Liver (tissue), 9 donors: Measurements from ENCODE around the gene SYTL3. TPM values are rescaled to one million over a fixed set of nuclear protein-coding genes. Genes with fewer than 3 reads are reported as not detected.

Experiments used
- DNase-seq: peaks from one replicate; pipeline ENCODE4 v3.0.0-alpha.2; 2017; ENCODE audit warnings: low spot score
- H3K27ac ChIP-seq, 2 donors: one replicate each; pipeline ENCODE4 v1.7.0; 2013; ENCODE audit warnings: inconsistent platforms in 2 of 2, low read length in 2 of 2, control low read depth in 1 of 2, low read depth in 1 of 2, mild to moderate bottlenecking in 1 of 2
- H3K27me3 ChIP-seq, 4 donors: one replicate each; pipeline versions ENCODE4 v1.6.1 to v1.7.0; 2013; ENCODE audit warnings: low read length in 3 of 4, inconsistent platforms in 1 of 4, mild to moderate bottlenecking in 1 of 4, moderate library complexity in 1 of 4; ENCODE audit not compliant: control insufficient read depth in 4 of 4, insufficient read depth in 4 of 4
- H3K36me3 ChIP-seq, 4 donors: one replicate each; pipeline versions ENCODE4 v1.6.1 to v1.7.0; 2013; ENCODE audit warnings: low read length in 3 of 4, mild to moderate bottlenecking in 3 of 4, low read depth in 1 of 4, moderate library complexity in 1 of 4; ENCODE audit not compliant: control insufficient read depth in 4 of 4, insufficient read depth in 3 of 4
- H3K4me1 ChIP-seq, 4 donors: one replicate each; pipeline versions ENCODE4 v1.6.1 to v1.7.0; 2013; ENCODE audit warnings: low read length in 3 of 4, mild to moderate bottlenecking in 3 of 4, moderate library complexity in 1 of 4; ENCODE audit not compliant: control insufficient read depth in 4 of 4, insufficient read depth in 4 of 4
- H3K4me3 ChIP-seq, 3 donors: one replicate each; pipeline versions ENCODE4 v1.6.1 to v1.7.0; 2013; ENCODE audit warnings: low read length in 3 of 3, control low read depth in 1 of 3, low read depth in 1 of 3, mild to moderate bottlenecking in 1 of 3
- H3K9ac ChIP-seq, 2 donors: one replicate each; pipeline ENCODE4 v1.7.0; 2013; ENCODE audit warnings: low read length in 2 of 2, mild to moderate bottlenecking in 2 of 2, moderate library complexity in 2 of 2, control low read depth in 1 of 2, low read depth in 1 of 2
- H3K9me3 ChIP-seq, 4 donors: one replicate each; pipeline versions ENCODE4 v1.6.1 to v1.7.0; 2013; ENCODE audit warnings: low read length in 3 of 4; ENCODE audit not compliant: control insufficient read depth in 4 of 4
- EGR1 ChIP-seq, 2 donors: IDR thresholded peaks; 2 replicates each; pipeline ENCODE4 v1.6.1; 2016 to 2018; ENCODE audit warnings: antibody characterized with exemption in 2 of 2, low read depth in 2 of 2
- FOXA1 ChIP-seq: IDR thresholded peaks from 2 replicates; pipeline ENCODE4 v1.6.1; 2016; ENCODE audit warnings: antibody characterized with exemption
- FOXA2 ChIP-seq: IDR thresholded peaks from 2 replicates; pipeline ENCODE4 v1.6.1; 2016; ENCODE audit warnings: antibody characterized with exemption
- GABPA ChIP-seq, 2 donors: IDR thresholded peaks in 1 of 2; conservative IDR thresholded peaks in 1 of 2; 2 replicates each; pipeline ENCODE4 v1.6.1; 2016; ENCODE audit warnings: antibody characterized with exemption in 2 of 2, mild to moderate bottlenecking in 1 of 2, moderate library complexity in 1 of 2
- HNF4A ChIP-seq, 2 donors: conservative IDR thresholded peaks; 2 replicates each; pipeline ENCODE4 v1.6.1; 2016; ENCODE audit warnings: antibody characterized with exemption in 2 of 2, mild to moderate bottlenecking in 2 of 2
- HNF4G ChIP-seq: IDR thresholded peaks from 2 replicates; pipeline ENCODE4 v1.6.1; 2016; ENCODE audit warnings: antibody characterized with exemption
- JUND ChIP-seq, 2 donors: IDR thresholded peaks; 2 replicates each; pipeline ENCODE4 v1.6.1; 2016; ENCODE audit warnings: antibody characterized with exemption in 2 of 2
- NR2F2 ChIP-seq: IDR thresholded peaks from 2 replicates; pipeline ENCODE4 v1.6.1; 2016; ENCODE audit warnings: antibody characterized with exemption
- RAD21 ChIP-seq, 2 donors: IDR thresholded peaks; 2 replicates each; pipeline ENCODE4 v1.6.1; 2016; ENCODE audit warnings: antibody characterized with exemption in 2 of 2, mild to moderate bottlenecking in 2 of 2
- RXRA ChIP-seq, 2 donors: IDR thresholded peaks; 2 replicates each; pipeline ENCODE4 v1.6.1; 2017 to 2018; ENCODE audit warnings: antibody characterized with exemption in 2 of 2, mild to moderate bottlenecking in 1 of 2
- SP1 ChIP-seq: IDR thresholded peaks from 2 replicates; pipeline ENCODE4 v1.6.1; 2018; ENCODE audit warnings: antibody characterized with exemption, mild to moderate bottlenecking
- TAF1 ChIP-seq: conservative IDR thresholded peaks from 2 replicates; pipeline ENCODE4 v1.6.1; 2016; ENCODE audit warnings: antibody characterized with exemption, mild to moderate bottlenecking
- YY1 ChIP-seq: IDR thresholded peaks from 2 replicates; pipeline ENCODE4 v1.6.1; 2016; ENCODE audit warnings: antibody characterized with exemption, mild to moderate bottlenecking
- WGBS: extraction: QIAGEN DNeasy Blood & Tissue Kit; methylation state at CpG from one replicate; pipeline ENCODE4 v1.1.7; 2013; 5-methylcytosine and 5-hydroxymethylcytosine counted together
- polyA plus RNA-seq, 2 donors: library from polyadenylated mRNA; stranded (reverse) in 1 of 2; unstranded in 1 of 2; fragments of 200-250 nt in 1 of 2; fragments of >200 nt in 1 of 2; fragmentation: Nextera tagmentation in 1 of 2; extraction: Ambion mirVana in 1 of 2; gene quantifications; one replicate each; pipeline versions ENCODE4 v1.2.1 to v1.2.3, GENCODE V29; 2013 to 2015
- total RNA-seq, 2 donors: library from RNA; depleted of rRNA; stranded (reverse); fragments of >200 nt; gene quantifications; one replicate each; pipeline ENCODE4 v1.2.3, GENCODE V29; 2014
- TF ChIP-seq, protein P1 (sequence below): IDR thresholded peaks from 2 replicates; pipeline ENCODE4 v1.6.1; 2016; ENCODE audit warnings: antibody characterized with exemption
- TF ChIP-seq, protein P2 (sequence below): IDR thresholded peaks from 2 replicates; pipeline ENCODE4 v1.6.1; 2016; ENCODE audit warnings: antibody characterized with exemption
- TF ChIP-seq, protein P3 (sequence below): IDR thresholded peaks from 2 replicates; pipeline ENCODE4 v1.6.1; 2016; ENCODE audit warnings: antibody characterized with exemption
- TF ChIP-seq, protein P4 (sequence below): fragments of 150-350 bp; IDR thresholded peaks from 2 replicates; pipeline ENCODE4 v1.5.1; 2017; ENCODE audit warnings: improper control_type of control experiment, low read depth, low read length; ENCODE audit not compliant: missing input control
- TF ChIP-seq, protein P5 (sequence below): IDR thresholded peaks from 2 replicates; pipeline ENCODE4 v1.6.1; 2016; ENCODE audit warnings: antibody characterized with exemption, mild to moderate bottlenecking
- donor health status: healthy.
- donor health status: healthy.
- donor health status: healthy.
- donor health status: healthy.
- donor health status: healthy.

The SYTL3 gene
- total and polyA plus RNA-seq, 4 donors, result 0.28 to 1.7 (median 0.51) TPM

DNA sequence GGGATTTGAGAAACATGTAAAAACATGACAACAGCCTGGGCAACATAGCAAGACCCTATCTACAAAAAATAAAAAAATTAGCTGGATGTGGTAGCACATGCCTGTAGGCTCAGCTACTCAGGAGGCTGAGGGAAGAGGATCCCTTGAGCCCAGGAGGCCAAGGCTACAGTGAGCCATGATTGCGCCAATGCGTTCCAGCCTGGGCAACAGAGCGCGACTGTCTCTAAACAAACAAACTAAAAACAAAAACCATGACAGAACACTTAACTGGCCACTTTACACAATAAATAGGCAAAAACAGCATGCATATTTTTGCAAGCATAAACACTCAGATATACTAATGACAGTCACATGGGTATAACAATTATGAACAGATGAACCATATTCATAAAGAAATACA, 60.0 kb downstream of the SYTL3 start:
- Histone ChIP-seq H3K9me3 (no peaks in the 10 kb centered on the region), H3K36me3 (no peaks in the 10 kb centered on the region), H3K27ac (no peak overlapping the region), H3K27me3 (no peaks in the 10 kb centered on the region), H3K9ac (no peak overlapping the region), H3K4me1 (peaks cover 0 to 1% (median 0%) of the 10 kb centered on the region in 4 donors), H3K4me3 (no peak overlapping the region)
- WGBS, result 98% methylated on average over 4 of the region's 4 CpGs
- no peak for DNase-seq
- TF ChIP-seq, protein P1, sequence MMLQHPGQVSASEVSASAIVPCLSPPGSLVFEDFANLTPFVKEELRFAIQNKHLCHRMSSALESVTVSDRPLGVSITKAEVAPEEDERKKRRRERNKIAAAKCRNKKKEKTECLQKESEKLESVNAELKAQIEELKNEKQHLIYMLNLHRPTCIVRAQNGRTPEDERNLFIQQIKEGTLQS, result no peak
- TF ChIP-seq FOXA1 (no peak), HNF4A (conservative IDR thresholded peaks at IDR 0.05) (no peak), YY1 (no peak), SP1 (no peak), EGR1 (IDR thresholded peaks at IDR 0.05; ENCODE audit: low read depth in 2 of 2) (no peak), JUND (IDR thresholded peaks at IDR 0.05) (no peak)
- TF ChIP-seq, protein P2, sequence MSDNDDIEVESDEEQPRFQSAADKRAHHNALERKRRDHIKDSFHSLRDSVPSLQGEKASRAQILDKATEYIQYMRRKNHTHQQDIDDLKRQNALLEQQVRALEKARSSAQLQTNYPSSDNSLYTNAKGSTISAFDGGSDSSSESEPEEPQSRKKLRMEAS, result no peak
- TF ChIP-seq, protein P3, sequence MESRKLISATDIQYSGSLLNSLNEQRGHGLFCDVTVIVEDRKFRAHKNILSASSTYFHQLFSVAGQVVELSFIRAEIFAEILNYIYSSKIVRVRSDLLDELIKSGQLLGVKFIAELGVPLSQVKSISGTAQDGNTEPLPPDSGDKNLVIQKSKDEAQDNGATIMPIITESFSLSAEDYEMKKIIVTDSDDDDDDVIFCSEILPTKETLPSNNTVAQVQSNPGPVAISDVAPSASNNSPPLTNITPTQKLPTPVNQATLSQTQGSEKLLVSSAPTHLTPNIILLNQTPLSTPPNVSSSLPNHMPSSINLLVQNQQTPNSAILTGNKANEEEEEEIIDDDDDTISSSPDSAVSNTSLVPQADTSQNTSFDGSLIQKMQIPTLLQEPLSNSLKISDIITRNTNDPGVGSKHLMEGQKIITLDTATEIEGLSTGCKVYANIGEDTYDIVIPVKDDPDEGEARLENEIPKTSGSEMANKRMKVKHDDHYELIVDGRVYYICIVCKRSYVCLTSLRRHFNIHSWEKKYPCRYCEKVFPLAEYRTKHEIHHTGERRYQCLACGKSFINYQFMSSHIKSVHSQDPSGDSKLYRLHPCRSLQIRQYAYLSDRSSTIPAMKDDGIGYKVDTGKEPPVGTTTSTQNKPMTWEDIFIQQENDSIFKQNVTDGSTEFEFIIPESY, result no peak

DNA sequence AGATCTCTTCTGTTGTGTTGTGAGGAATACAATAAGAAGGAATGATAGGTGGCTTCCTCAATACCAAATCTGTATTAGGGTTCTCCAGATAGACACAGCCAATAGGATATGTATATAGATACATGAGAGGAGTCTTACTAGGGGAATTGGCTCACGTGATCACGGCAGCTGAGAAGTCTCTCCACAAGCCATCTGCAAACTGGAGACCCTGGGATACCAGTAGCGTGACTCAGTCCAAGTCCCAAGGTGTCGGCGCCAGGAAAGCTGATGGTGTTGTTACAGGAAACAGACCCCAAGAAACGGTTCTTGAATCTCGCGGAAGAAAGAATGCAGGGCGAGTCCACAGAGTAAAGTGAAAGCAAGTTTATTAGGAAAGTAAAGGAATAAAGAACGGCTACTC, 61.4 kb downstream of the SYTL3 start:
- H3K9me3 ChIP-seq, result no peaks in the 10 kb centered on the region
- no peak overlapping the region for H3K27ac ChIP-seq
- no peak overlapping the region for H3K9ac ChIP-seq
- no peak overlapping the region for H3K4me3 ChIP-seq
- no peaks in the 10 kb centered on the region for H3K27me3 ChIP-seq
- no peaks in the 10 kb centered on the region for H3K36me3 ChIP-seq
- 93% methylated on average over 10 of the region's 10 CpGs for WGBS
- TF ChIP-seq SP1 (no peak), HNF4G (no peak), JUND (IDR thresholded peaks at IDR 0.05) (no peak), FOXA2 (no peak), NR2F2 (no peak), YY1 (no peak), EGR1 (IDR thresholded peaks at IDR 0.05; ENCODE audit: low read depth in 2 of 2) (no peak), RAD21 (IDR thresholded peaks at IDR 0.05) (no peak), FOXA1 (no peak), HNF4A (conservative IDR thresholded peaks at IDR 0.05) (no peak), TAF1 (no peak), RXRA (IDR thresholded peaks at IDR 0.05) (no peak), GABPA (IDR thresholded peaks at IDR 0.05 in 1 of 2, conservative IDR thresholded peaks at IDR 0.05 in 1 of 2) (no peak)
- TF ChIP-seq, protein P1, result no peak
- TF ChIP-seq, protein P2, result no peak
- TF ChIP-seq, protein P4, sequence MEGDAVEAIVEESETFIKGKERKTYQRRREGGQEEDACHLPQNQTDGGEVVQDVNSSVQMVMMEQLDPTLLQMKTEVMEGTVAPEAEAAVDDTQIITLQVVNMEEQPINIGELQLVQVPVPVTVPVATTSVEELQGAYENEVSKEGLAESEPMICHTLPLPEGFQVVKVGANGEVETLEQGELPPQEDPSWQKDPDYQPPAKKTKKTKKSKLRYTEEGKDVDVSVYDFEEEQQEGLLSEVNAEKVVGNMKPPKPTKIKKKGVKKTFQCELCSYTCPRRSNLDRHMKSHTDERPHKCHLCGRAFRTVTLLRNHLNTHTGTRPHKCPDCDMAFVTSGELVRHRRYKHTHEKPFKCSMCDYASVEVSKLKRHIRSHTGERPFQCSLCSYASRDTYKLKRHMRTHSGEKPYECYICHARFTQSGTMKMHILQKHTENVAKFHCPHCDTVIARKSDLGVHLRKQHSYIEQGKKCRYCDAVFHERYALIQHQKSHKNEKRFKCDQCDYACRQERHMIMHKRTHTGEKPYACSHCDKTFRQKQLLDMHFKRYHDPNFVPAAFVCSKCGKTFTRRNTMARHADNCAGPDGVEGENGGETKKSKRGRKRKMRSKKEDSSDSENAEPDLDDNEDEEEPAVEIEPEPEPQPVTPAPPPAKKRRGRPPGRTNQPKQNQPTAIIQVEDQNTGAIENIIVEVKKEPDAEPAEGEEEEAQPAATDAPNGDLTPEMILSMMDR, result no peak
- TF ChIP-seq, protein P5, sequence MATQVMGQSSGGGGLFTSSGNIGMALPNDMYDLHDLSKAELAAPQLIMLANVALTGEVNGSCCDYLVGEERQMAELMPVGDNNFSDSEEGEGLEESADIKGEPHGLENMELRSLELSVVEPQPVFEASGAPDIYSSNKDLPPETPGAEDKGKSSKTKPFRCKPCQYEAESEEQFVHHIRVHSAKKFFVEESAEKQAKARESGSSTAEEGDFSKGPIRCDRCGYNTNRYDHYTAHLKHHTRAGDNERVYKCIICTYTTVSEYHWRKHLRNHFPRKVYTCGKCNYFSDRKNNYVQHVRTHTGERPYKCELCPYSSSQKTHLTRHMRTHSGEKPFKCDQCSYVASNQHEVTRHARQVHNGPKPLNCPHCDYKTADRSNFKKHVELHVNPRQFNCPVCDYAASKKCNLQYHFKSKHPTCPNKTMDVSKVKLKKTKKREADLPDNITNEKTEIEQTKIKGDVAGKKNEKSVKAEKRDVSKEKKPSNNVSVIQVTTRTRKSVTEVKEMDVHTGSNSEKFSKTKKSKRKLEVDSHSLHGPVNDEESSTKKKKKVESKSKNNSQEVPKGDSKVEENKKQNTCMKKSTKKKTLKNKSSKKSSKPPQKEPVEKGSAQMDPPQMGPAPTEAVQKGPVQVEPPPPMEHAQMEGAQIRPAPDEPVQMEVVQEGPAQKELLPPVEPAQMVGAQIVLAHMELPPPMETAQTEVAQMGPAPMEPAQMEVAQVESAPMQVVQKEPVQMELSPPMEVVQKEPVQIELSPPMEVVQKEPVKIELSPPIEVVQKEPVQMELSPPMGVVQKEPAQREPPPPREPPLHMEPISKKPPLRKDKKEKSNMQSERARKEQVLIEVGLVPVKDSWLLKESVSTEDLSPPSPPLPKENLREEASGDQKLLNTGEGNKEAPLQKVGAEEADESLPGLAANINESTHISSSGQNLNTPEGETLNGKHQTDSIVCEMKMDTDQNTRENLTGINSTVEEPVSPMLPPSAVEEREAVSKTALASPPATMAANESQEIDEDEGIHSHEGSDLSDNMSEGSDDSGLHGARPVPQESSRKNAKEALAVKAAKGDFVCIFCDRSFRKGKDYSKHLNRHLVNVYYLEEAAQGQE, result no peak
- TF ChIP-seq, protein P3, result no peak
- DNase-seq, result no peak
- H3K4me1 ChIP-seq, result peaks cover 0 to 6% (median 0%) of the 10 kb centered on the region in 4 donors
